Activated CD8-positive, alpha-beta T cell treated with anti-CD3 and anti-CD28 coated beads, Interleukin-2, amount 10 ng/mL, durations not matched to agents 7 days and 5 days (primary cell): ENCODE data around the gene NCOR1. TPM values are rescaled to one million over a fixed set of nuclear protein-coding genes. Genes with fewer than 3 reads are reported as not detected.
"Not testable (repeated sequence)": the region's sequence is repeated elsewhere in the genome, so short reads cannot be mapped to it uniquely, and the experiment has no call there.

ENCODE experiments used
- ATAC-seq: fragments of 150-1000 bp; cut with Tn5 transposase; one replicate; pipeline ENCODE4 v1.10.0; 2021; ENCODE audit warnings: moderate library complexity
- CTCF ChIA-PET: fragments of 350-600 bp; sonication (Branson Sonifier 250); formaldehyde crosslinking; loops from one replicate; lab custom pipeline; 2021; ENCODE audit warnings: antibody characterized with exemption; lab: Charles Lee
- POLR2A ChIA-PET: fragments of 350-600 bp; sonication (Branson Sonifier 250); formaldehyde crosslinking; loops from one replicate; lab custom pipeline; 2021; ENCODE audit warnings: antibody characterized with exemption; lab: Charles Lee
- DNase-seq: peaks from one replicate; pipeline ENCODE4 v3.0.0-alpha.2; 2020
- H3K27ac Mint-ChIP-seq: one replicate; pipeline ENCODE4 v1.8.0; 2021; ENCODE audit warnings: mild to moderate bottlenecking, mixed read lengths
- H3K27me3 Mint-ChIP-seq: one replicate; pipeline ENCODE4 v1.8.0; 2021; ENCODE audit warnings: low read depth, mixed read lengths
- H3K36me3 Mint-ChIP-seq: one replicate; pipeline ENCODE4 v1.8.0; 2021; ENCODE audit warnings: low read depth, mixed read lengths
- H3K4me1 Mint-ChIP-seq: one replicate; pipeline ENCODE4 v1.8.0; 2021; ENCODE audit warnings: low read depth, mixed read lengths
- H3K4me3 Mint-ChIP-seq: one replicate; pipeline ENCODE4 v1.8.0; 2021; ENCODE audit warnings: mild to moderate bottlenecking, mixed read lengths
- H3K9me3 Mint-ChIP-seq: one replicate; pipeline ENCODE4 v1.8.0; 2022; ENCODE audit warnings: mixed read lengths; ENCODE audit not compliant: insufficient read depth
- total RNA-seq, 2 experiments: library from RNA; stranded (reverse); gene quantifications; one replicate each; pipeline ENCODE4 v1.2.3, GENCODE V29; 2021

Gene NCOR1
- total RNA-seq, 2 experiments from 2014 or later = 160 to 161 TPM

- Mint-ChIP-seq H3K4me3 (no peak overlapping the region), H3K9me3 (no peaks in the 10 kb centered on the region), H3K36me3 (peaks cover 53% of the 10 kb centered on the region), H3K27me3 (no peaks in the 10 kb centered on the region), H3K4me1 (peaks cover 8% of the 10 kb centered on the region), H3K27ac (no peak overlapping the region)
- ChIA-PET CTCF (interaction anchor here (1.4 kb wide), 1 partner anchor 332 kb away, joined by 3 read pairs; no protein-coding TSS in a partner anchor), POLR2A (interaction anchor here (1.8 kb wide), 1 partner anchor 25 kb away, joined by 7 read pairs; the partner anchor contains the start of gene NCOR1)
- ATAC-seq (no peak), DNase-seq (no peak)
Observed at GRCh38 chr17:16189791-16190348, 25.5 kb downstream of the NCOR1 start.

- no peaks in the 10 kb centered on the region for H3K27me3 Mint-ChIP-seq
- DNase-seq (no peak), ATAC-seq (no peak)
- H3K4me1 Mint-ChIP-seq = peaks cover 1% of the 10 kb centered on the region
- no peaks in the 10 kb centered on the region for H3K9me3 Mint-ChIP-seq
- ChIA-PET POLR2A (no interaction called here), CTCF (no interaction called here)
- H3K27ac Mint-ChIP-seq = no peak overlapping the region
- H3K36me3 Mint-ChIP-seq = peaks cover 46% of the 10 kb centered on the region
- H3K4me3 Mint-ChIP-seq = no peak overlapping the region
Observed at GRCh38 chr17:16187642-16188041, 27.7 kb downstream of the NCOR1 start.

DNA sequence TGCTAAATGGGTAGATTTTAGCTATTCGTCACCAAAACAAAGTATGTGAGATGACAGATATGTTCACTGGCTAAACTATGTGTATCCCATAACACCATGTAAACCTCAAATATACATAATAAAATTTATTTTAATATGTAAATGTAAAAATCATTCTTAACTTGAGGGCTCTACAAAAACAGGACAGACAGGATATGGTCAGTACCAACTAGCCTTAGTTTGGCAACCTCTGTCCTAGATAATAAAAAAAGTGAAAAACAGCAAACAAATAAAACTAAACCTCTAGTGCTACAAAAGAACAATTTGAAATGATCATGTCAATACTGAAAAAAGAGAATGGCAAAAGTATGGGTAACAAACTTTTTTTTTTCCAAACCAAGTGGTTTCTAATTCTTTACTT is 33.8 kb downstream of the NCOR1 start:
- ChIA-PET CTCF (no interaction called here), POLR2A (no interaction called here)
- ATAC-seq (no peak), DNase-seq (no peak)
- H3K4me1 Mint-ChIP-seq = no peaks in the 10 kb centered on the region
- H3K27ac Mint-ChIP-seq = no peak overlapping the region
- no peaks in the 10 kb centered on the region for H3K9me3 Mint-ChIP-seq
- peaks cover 45% of the 10 kb centered on the region for H3K36me3 Mint-ChIP-seq
- no peaks in the 10 kb centered on the region for H3K27me3 Mint-ChIP-seq
- H3K4me3 Mint-ChIP-seq = no peak overlapping the region

- CTCF ChIA-PET = no interaction called here
- Mint-ChIP-seq H3K4me3 (no peak overlapping the region), H3K9me3 (no peaks in the 10 kb centered on the region), H3K36me3 (peaks cover 29% of the 10 kb centered on the region), H3K27ac (no peak overlapping the region), H3K27me3 (no peaks in the 10 kb centered on the region), H3K4me1 (no peaks in the 10 kb centered on the region)
- ATAC-seq = no peak
- no peak for DNase-seq
- POLR2A ChIA-PET = no interaction called here
Observed at GRCh38 chr17:16178836-16179235, 36.5 kb downstream of the NCOR1 start.

GRCh38 chr17:16171613-16172012 is 43.7 kb downstream of the NCOR1 start:
- Mint-ChIP-seq H3K36me3 (peaks cover 29% of the 10 kb centered on the region), H3K27ac (no peak overlapping the region), H3K4me3 (no peak overlapping the region), H3K27me3 (no peaks in the 10 kb centered on the region), H3K9me3 (no peaks in the 10 kb centered on the region), H3K4me1 (peaks cover 7% of the 10 kb centered on the region)
- ATAC-seq (no peak), DNase-seq (no peak)
- CTCF ChIA-PET = no interaction called here
- POLR2A ChIA-PET = no interaction called here

- CTCF ChIA-PET, H3K4me3 Mint-ChIP-seq, POLR2A ChIA-PET, H3K27ac Mint-ChIP-seq, H3K27me3 Mint-ChIP-seq, H3K4me1 Mint-ChIP-seq, H3K9me3 Mint-ChIP-seq, DNase-seq, ATAC-seq: not testable (repeated sequence)
- H3K36me3 Mint-ChIP-seq = peaks cover 44% of the 10 kb centered on the region
Observed at GRCh38 chr17:16166766-16167165, 48.6 kb downstream of the NCOR1 start.

DNA sequence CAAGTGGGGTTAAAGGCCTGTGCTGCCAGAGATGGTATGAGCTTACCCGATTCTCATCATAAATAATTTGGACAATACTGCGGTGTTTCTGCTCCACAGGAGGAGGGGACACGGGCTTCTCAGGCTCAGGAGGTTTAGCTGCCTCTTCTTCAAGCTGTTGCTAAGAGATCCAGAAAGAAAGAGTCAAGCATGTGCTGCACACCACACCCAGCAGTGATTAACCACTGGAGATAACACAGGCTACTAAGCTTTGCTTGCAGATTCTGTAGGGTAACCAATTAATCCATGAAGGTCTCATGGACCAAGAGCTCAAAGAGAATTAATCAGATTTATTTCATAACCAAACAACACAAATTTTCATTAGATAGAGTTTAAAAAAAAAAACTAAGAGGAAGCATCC is 56.6 kb downstream of the NCOR1 start:
- DNase-seq (no peak), ATAC-seq (no peak)
- Mint-ChIP-seq H3K27ac (no peak overlapping the region), H3K9me3 (no peaks in the 10 kb centered on the region), H3K4me3 (no peak overlapping the region), H3K36me3 (peaks cover 49% of the 10 kb centered on the region), H3K4me1 (no peaks in the 10 kb centered on the region), H3K27me3 (no peaks in the 10 kb centered on the region)
- ChIA-PET POLR2A (no interaction called here), CTCF (interaction anchor here (0.9 kb wide), 1 partner anchor 85 kb away, joined by 3 read pairs; no protein-coding TSS in a partner anchor)

DNA sequence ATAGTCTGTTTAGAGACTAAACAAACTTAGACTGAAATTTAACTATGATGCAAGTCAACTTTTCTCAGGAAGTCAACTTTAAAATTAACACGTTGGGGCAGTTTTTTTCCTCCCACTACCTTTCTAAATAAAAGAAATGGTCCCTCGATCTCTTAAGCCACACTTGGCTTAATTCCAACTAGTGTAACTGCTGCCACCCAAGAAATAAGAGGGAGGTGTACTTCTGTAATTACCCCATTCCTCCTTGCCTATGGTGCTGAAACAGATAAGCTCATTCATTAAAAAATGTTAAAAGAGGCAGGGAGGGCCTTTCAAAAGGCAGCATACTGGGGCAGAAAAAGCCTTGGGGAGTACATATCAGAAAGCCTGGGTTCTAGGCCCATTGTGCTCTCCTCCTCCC is 59.8 kb downstream of the NCOR1 start:
- H3K4me3 Mint-ChIP-seq = no peak overlapping the region
- no peaks in the 10 kb centered on the region for H3K9me3 Mint-ChIP-seq
- ATAC-seq (no peak), DNase-seq (no peak)
- H3K27me3 Mint-ChIP-seq = no peaks in the 10 kb centered on the region
- ChIA-PET POLR2A (interaction anchor here (0.6 kb wide), 1 partner anchor 126 kb away, joined by 3 read pairs; no protein-coding TSS in a partner anchor), CTCF (no interaction called here)
- peak overlapping the region; percentile 20 for H3K27ac Mint-ChIP-seq
- H3K36me3 Mint-ChIP-seq = peaks cover 56% of the 10 kb centered on the region
- H3K4me1 Mint-ChIP-seq = no peaks in the 10 kb centered on the region

- H3K9me3 Mint-ChIP-seq, CTCF ChIA-PET, ATAC-seq, DNase-seq, POLR2A ChIA-PET, H3K4me1 Mint-ChIP-seq, H3K27me3 Mint-ChIP-seq, H3K27ac Mint-ChIP-seq, H3K4me3 Mint-ChIP-seq: not testable (repeated sequence)
- H3K36me3 Mint-ChIP-seq = peaks cover 68% of the 10 kb centered on the region
Observed at GRCh38 chr17:16152326-16152725, 63.0 kb downstream of the NCOR1 start.

DNA sequence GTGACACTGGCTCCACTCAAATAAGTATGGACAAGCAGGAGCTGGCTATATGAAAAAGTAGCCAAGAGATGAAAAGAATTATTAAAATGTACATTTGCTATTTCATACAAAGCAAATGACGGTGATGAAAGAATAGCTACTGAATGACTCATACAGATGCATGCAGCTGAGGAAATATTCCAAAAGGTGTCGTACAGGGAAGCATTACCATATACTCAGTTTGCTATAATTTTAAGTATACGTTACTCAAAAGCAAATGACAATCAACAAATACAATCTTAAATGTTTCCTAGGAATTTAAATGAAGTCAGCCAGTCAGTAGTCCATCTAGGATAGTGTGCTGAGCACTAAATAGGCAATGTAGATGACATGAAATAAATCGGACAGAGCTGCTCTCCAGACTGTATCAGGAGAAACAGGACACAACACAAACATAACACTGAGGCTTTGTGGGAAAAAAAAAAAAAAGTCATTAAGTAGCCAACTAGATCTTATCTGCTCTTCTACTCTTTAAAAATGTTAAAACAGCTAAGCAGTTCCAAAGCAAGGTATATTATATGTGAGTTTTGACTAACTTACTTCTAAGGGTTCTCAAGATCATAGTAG is 65.0 kb downstream of the NCOR1 start:
- ChIA-PET CTCF (no interaction called here), POLR2A (no interaction called here)
- H3K27ac Mint-ChIP-seq = no peak overlapping the region
- no peak for DNase-seq
- no peak for ATAC-seq
- no peaks in the 10 kb centered on the region for H3K9me3 Mint-ChIP-seq
- H3K36me3 Mint-ChIP-seq = peaks cover 67% of the 10 kb centered on the region
- no peak overlapping the region for H3K4me3 Mint-ChIP-seq
- H3K4me1 Mint-ChIP-seq = no peaks in the 10 kb centered on the region
- H3K27me3 Mint-ChIP-seq = no peaks in the 10 kb centered on the region

DNA sequence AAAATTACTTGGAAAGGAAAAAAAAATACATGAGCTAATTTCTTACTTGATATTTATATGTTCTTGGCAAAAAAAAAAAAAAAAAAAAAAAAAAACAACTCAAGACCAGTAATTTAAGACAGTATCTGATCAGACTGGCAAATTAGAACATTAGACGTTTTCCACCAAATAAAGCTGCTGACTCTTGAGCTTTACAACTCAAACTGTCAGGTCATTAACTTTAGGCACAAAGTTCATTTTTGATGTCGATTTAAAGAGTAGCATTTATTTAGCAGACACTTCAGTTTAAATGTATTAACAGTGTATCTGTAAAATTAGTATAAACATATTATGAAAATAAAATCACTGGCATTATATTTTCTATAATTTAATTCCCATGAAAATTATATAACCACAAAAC is 66.7 kb downstream of the NCOR1 start:
- POLR2A ChIA-PET = no interaction called here
- Mint-ChIP-seq H3K9me3 (no peaks in the 10 kb centered on the region), H3K4me3 (no peak overlapping the region), H3K4me1 (no peaks in the 10 kb centered on the region), H3K27me3 (no peaks in the 10 kb centered on the region), H3K36me3 (peaks cover 61% of the 10 kb centered on the region), H3K27ac (no peak overlapping the region)
- ATAC-seq = no peak
- DNase-seq = no peak
- CTCF ChIA-PET = no interaction called here

DNA sequence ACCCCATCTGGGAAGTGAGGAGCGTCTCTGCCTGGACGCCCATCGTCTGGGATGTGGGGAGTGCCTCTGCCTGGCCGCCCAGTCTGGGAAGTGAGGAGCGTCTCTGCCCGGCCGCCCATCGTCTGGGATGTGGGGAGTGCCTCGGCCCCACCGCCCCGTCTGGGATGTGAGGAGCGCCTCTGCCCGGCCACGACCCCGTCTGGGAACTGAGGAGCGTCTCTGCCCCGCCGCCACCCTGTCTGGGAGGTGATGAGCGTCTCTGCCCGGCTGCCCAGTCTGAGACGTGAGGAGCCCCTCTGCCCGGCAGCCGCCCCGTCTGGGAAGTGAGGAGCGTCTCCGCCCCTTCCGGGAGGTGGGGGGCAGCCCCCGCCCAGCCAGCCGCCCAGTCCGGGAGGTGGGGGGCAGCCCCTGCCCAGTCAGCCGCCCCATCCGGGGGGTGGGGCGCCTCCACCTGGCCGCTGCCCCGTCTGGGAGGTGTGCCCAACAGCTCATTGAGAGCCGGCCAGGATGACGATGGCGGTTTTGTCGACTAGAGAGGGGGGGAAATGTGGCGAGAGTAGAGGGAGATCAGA is 69.9 kb downstream of the NCOR1 start:
- H3K27me3 Mint-ChIP-seq, H3K27ac Mint-ChIP-seq, ATAC-seq, H3K4me3 Mint-ChIP-seq, CTCF ChIA-PET, DNase-seq, H3K9me3 Mint-ChIP-seq, H3K4me1 Mint-ChIP-seq, POLR2A ChIA-PET: not testable (repeated sequence)
- H3K36me3 Mint-ChIP-seq = peaks cover 49% of the 10 kb centered on the region
